Peyer's patch (tissue), 4 donors: ENCODE results near the gene BICD1. TPM values are rescaled to one million over a fixed set of nuclear protein-coding genes. Genes with fewer than 3 reads are reported as not detected.

Experiments
- DNase-seq, 3 donors: peaks; one replicate each; pipeline ENCODE4 v3.0.0-alpha.2; 2017 to 2019
- H3K27ac ChIP-seq, 4 donors: fragments of 200-600 bp; sonication (generic); one replicate each; pipeline ENCODE4 v1.5.1; 2016 to 2019
- H3K27me3 ChIP-seq, 2 donors: fragments of 200-600 bp; sonication (generic); one replicate each; pipeline ENCODE4 v1.5.1; 2019
- H3K36me3 ChIP-seq, 3 donors: fragments of 200-600 bp; sonication (generic); one replicate each; pipeline ENCODE4 v1.5.1; 2016 to 2019
- H3K4me1 ChIP-seq, 4 donors: fragments of 200-600 bp; sonication (generic); one replicate each; pipeline ENCODE4 v1.5.1; 2016 to 2019
- H3K4me3 ChIP-seq, 4 donors: fragments of 200-600 bp; sonication (generic); 1 replicate in 3 of 4; 2 replicates in 1 of 4; pipeline ENCODE4 v1.5.1; 2016 to 2019; ENCODE audit warnings: mild to moderate bottlenecking in 1 of 4
- H3K9me3 ChIP-seq, 4 donors: fragments of 200-600 bp; sonication (generic); one replicate each; pipeline ENCODE4 v1.5.1; 2016 to 2019; ENCODE audit warnings: mild to moderate bottlenecking in 1 of 4
- CTCF ChIP-seq, 6 experiments: fragments of 450-650 bp in 4 of 6; fragments of 200-600 bp in 2 of 6; sonication (generic) in 1 of 6; IDR thresholded peaks; one replicate each; pipeline ENCODE4 v1.5.1; 2017 to 2019; ENCODE audit warnings: antibody characterized with exemption in 6 of 6, mild to moderate bottlenecking in 3 of 6, moderate library complexity in 1 of 6
- POLR2A ChIP-seq, 2 donors: fragments of 450-650 bp; IDR thresholded peaks; one replicate each; pipeline ENCODE4 v1.5.1; 2017; ENCODE audit warnings: antibody characterized with exemption in 2 of 2, mild to moderate bottlenecking in 2 of 2, moderate library complexity in 2 of 2
- total RNA-seq, 4 donors: library from RNA; depleted of rRNA; stranded (reverse); fragments of >200 nt; gene quantifications; one replicate each; pipeline ENCODE4 v1.1.0, GENCODE V29; 2016

BICD1 gene
- total RNA-seq, 4 donors from 2014 or later, result 3.5 to 39.6 (median 10.5) TPM

GRCh38 chr12:32265456-32265855, 158.8 kb downstream of the BICD1 start:
- Histone ChIP-seq H3K4me3 (no peak overlapping the region), H3K9me3 (no peaks in the 10 kb centered on the region), H3K4me1 (peaks cover 0 to 6% (median 2%) of the 10 kb centered on the region in 4 donors), H3K27ac (peak overlapping the region in 2 of 4 donors; percentile 56 to 64), H3K36me3 (no peaks in the 10 kb centered on the region), H3K27me3 (no peaks in the 10 kb centered on the region)
- TF ChIP-seq CTCF (IDR thresholded peaks at IDR 0.05) (no peak), POLR2A (IDR thresholded peaks at IDR 0.05) (no peak)
- DNase-seq, result no peak

GRCh38 chr12:32265951-32266350, 159.3 kb downstream of the BICD1 start:
- Histone ChIP-seq H3K4me3 (no peak overlapping the region), H3K9me3 (no peaks in the 10 kb centered on the region), H3K36me3 (no peaks in the 10 kb centered on the region), H3K27ac (peak overlapping the region in 2 of 4 donors; percentile 56 to 64), H3K4me1 (peaks cover 0 to 10% (median 2%) of the 10 kb centered on the region in 4 donors), H3K27me3 (no peaks in the 10 kb centered on the region)
- no peak for TF ChIP-seq POLR2A (IDR thresholded peaks at IDR 0.05)
- TF ChIP-seq CTCF (IDR thresholded peaks at IDR 0.05), result no peak
- DNase-seq, result no peak

GRCh38 chr12:32266756-32267155, 160.1 kb downstream of the BICD1 start:
- DNase-seq, result no peak
- no peak for TF ChIP-seq POLR2A (IDR thresholded peaks at IDR 0.05)
- TF ChIP-seq CTCF (IDR thresholded peaks at IDR 0.05), result no peak
- no peak overlapping the region for H3K27ac ChIP-seq
- H3K4me3 ChIP-seq, result no peak overlapping the region
- H3K27me3 ChIP-seq, result no peaks in the 10 kb centered on the region
- no peaks in the 10 kb centered on the region for H3K36me3 ChIP-seq
- H3K9me3 ChIP-seq, result no peaks in the 10 kb centered on the region
- H3K4me1 ChIP-seq, result peaks cover 0 to 13% (median 2%) of the 10 kb centered on the region in 4 donors

GRCh38 chr12:32270818-32271710, 164.4 kb downstream of the BICD1 start:
- no peaks in the 10 kb centered on the region for H3K36me3 ChIP-seq
- H3K4me1 ChIP-seq, result peaks cover 0 to 7% (median 0%) of the 10 kb centered on the region in 4 donors
- H3K9me3 ChIP-seq, result no peaks in the 10 kb centered on the region
- TF ChIP-seq POLR2A (IDR thresholded peaks at IDR 0.05) (no peak), CTCF (IDR thresholded peaks at IDR 0.05) (no peak)
- DNase-seq, result no peak
- peak overlapping the region in 1 of 4 donors; percentile 69 for H3K27ac ChIP-seq
- H3K27me3 ChIP-seq, result no peaks in the 10 kb centered on the region
- no peak overlapping the region for H3K4me3 ChIP-seq

GRCh38 chr12:32272465-32272864, 165.8 kb downstream of the BICD1 start:
- TF ChIP-seq CTCF (IDR thresholded peaks at IDR 0.05) (no peak), POLR2A (IDR thresholded peaks at IDR 0.05) (no peak)
- Histone ChIP-seq H3K27ac (peak overlapping the region in 2 of 4 donors; percentile 52 to 69), H3K4me1 (peaks cover 0 to 7% (median 0%) of the 10 kb centered on the region in 4 donors)

More at GRCh38 chr12:32272465-32272864, 165.8 kb downstream of the BICD1 start:
- no peaks in the 10 kb centered on the region for H3K27me3 ChIP-seq
- no peaks in the 10 kb centered on the region for H3K9me3 ChIP-seq
- peak in 1 of 3 donors; percentile 49 for DNase-seq
- no peak overlapping the region for H3K4me3 ChIP-seq
- no peaks in the 10 kb centered on the region for H3K36me3 ChIP-seq
